ENCODE results near the gene PRND. TPM values are rescaled to one million over a fixed set of nuclear protein-coding genes. Genes with fewer than 3 reads are reported as not detected.

The PRND gene
- total and polyA plus RNA-seq, 2 donors (not counting 3 experiments of a cell fraction or from before 2014, with no cell fraction given), result 0.18 TPM; not detected in 1

DNA sequence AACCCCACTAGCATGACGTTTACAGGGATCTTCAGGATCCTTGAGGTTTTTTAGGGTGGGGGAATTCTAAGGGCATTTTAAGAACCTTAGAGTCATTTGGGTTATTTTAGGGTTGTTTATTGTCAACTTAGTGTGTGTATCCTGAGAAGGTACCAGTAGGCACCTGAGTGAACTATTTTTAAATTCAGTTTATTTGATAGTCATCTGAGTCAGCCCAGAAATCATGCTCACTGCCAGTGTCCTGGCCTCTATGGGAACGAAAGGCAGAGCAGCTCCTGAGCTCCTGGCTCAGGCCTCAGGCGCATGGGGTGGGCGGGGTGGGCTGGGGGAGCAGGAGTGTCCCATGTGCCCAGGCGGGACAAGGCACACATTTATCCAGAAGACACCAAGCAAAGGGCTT, 52.0 kb downstream of the PRND start:
- DNase-seq (ENCODE audit: low read depth, low spot score), result no peak
- H3K27ac ChIP-seq (ENCODE audit: insufficient read depth, low read depth, low read length), result no peak overlapping the region

DNA sequence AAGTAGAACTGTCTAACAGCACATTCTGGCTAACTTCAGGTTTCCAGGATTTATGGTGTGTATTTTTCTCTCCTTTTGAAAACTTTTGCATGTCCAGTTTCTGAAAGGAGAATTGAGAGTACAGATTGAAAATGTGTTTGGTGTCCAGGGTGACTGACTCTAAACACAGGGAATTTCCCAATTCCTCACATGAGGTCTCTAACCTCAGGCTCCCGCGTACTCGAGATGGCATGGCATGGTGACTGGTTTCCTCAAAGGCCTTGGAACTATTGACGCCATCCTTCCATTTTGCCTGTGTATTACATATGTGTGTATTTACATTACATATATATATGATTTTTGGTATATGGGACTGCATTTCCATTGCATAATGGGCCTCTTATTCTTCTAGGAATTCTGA, 52.5 kb downstream of the PRND start:
- H3K9me3 ChIP-seq (replicated peaks; ENCODE audit: control insufficient read depth, insufficient read depth, low read length), result no peaks in the 10 kb centered on the region
- no peaks in the 10 kb centered on the region for H4K20me1 ChIP-seq (replicated peaks; ENCODE audit: control insufficient read depth, extremely low read depth, insufficient read depth, low read length)
- dilution Hi-C loops (cut with MboI; ENCODE audit: extremely low pct_ligation_motif_present, low sequenced_read_pairs), result no loop called here
- intact Hi-C loops (cut with micrococcal nuclease), result no loop called here
- ChIA-PET POLR2A (no interaction called here), CTCF (no interaction called here)
- DNase-seq (ENCODE audit: low read depth, low spot score) (no peak), FAIRE-seq (no peak)
- TF ChIP-seq, protein P1, sequence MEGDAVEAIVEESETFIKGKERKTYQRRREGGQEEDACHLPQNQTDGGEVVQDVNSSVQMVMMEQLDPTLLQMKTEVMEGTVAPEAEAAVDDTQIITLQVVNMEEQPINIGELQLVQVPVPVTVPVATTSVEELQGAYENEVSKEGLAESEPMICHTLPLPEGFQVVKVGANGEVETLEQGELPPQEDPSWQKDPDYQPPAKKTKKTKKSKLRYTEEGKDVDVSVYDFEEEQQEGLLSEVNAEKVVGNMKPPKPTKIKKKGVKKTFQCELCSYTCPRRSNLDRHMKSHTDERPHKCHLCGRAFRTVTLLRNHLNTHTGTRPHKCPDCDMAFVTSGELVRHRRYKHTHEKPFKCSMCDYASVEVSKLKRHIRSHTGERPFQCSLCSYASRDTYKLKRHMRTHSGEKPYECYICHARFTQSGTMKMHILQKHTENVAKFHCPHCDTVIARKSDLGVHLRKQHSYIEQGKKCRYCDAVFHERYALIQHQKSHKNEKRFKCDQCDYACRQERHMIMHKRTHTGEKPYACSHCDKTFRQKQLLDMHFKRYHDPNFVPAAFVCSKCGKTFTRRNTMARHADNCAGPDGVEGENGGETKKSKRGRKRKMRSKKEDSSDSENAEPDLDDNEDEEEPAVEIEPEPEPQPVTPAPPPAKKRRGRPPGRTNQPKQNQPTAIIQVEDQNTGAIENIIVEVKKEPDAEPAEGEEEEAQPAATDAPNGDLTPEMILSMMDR (IDR thresholded peaks at IDR 0.05; ENCODE audit: extremely low read depth in 1 of 2, insufficient read depth in 1 of 2, low read depth in 1 of 2, low read length in 2 of 2), result no peak
- TF ChIP-seq JUN (IDR thresholded peaks at IDR 0.05; ENCODE audit: borderline replicate concordance, insufficient read depth, insufficient read length, low read depth) (no peak), GATA2 (IDR thresholded peaks at IDR 0.05; ENCODE audit: insufficient read depth, insufficient read length, low read depth, low read length) (no peak), EZH2 (IDR thresholded peaks at IDR 0.05; ENCODE audit: borderline replicate concordance, low read depth, low read length, severe bottlenecking) (no peak), POLR2A (IDR thresholded peaks at IDR 0.05; ENCODE audit: low read depth, low read length) (no peak), MYC (IDR thresholded peaks at IDR 0.05; ENCODE audit: low read depth, low read length) (no peak), FOS (IDR thresholded peaks at IDR 0.05; ENCODE audit: borderline replicate concordance, insufficient read depth, low read length) (no peak), POLR2AphosphoS5 (IDR thresholded peaks at IDR 0.05; ENCODE audit: insufficient read depth, low read depth, low read length) (no peak)
- TF ChIP-seq, protein P2, sequence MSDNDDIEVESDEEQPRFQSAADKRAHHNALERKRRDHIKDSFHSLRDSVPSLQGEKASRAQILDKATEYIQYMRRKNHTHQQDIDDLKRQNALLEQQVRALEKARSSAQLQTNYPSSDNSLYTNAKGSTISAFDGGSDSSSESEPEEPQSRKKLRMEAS (IDR thresholded peaks at IDR 0.05; ENCODE audit: insufficient read depth, insufficient read length), result no peak
- no peak overlapping the region for H3K4me2 ChIP-seq (ENCODE audit: insufficient read depth, low read length)
- H3K79me2 ChIP-seq (ENCODE audit: control insufficient read depth, insufficient read depth, low read length), result no peaks in the 10 kb centered on the region
- H3K27me3 ChIP-seq (ENCODE audit: control insufficient read depth in 2 of 2, insufficient read depth in 2 of 2, low read length in 2 of 2), result peaks cover 0 to 9% of the 10 kb centered on the region in 2 experiments
- H3K9ac ChIP-seq (replicated peaks; ENCODE audit: extremely low read depth, insufficient read depth, low read length), result no peak overlapping the region
- no peaks in the 10 kb centered on the region for H3K9me1 ChIP-seq (replicated peaks; ENCODE audit: control insufficient read depth, extremely low read depth, insufficient read depth, low read length)
- no peaks in the 10 kb centered on the region for H3K36me3 ChIP-seq (ENCODE audit: control insufficient read depth in 2 of 2, extremely low read depth in 1 of 2, insufficient read depth in 2 of 2, low read length in 2 of 2)
- H3K27ac ChIP-seq (ENCODE audit: insufficient read depth, low read depth, low read length), result no peak overlapping the region
- H2AFZ ChIP-seq (ENCODE audit: low read depth, low read length), result no peak overlapping the region
- no peaks in the 10 kb centered on the region for H3K4me1 ChIP-seq (ENCODE audit: control insufficient read depth, extremely low read depth, insufficient read depth, low read length)
- H3K4me3 ChIP-seq (replicated peaks in 1 of 3; ENCODE audit: insufficient read depth in 1 of 3, low read depth in 1 of 3, low read length in 3 of 3), result no peak overlapping the region
- no TSS peak for BruUV-seq (replicated peaks)

More for the DNA sequence above, 52.0 kb downstream of the PRND start:
- no peaks in the 10 kb centered on the region for H3K36me3 ChIP-seq (ENCODE audit: control insufficient read depth in 2 of 2, extremely low read depth in 1 of 2, insufficient read depth in 2 of 2, low read length in 2 of 2)
- H3K4me1 ChIP-seq (ENCODE audit: control insufficient read depth, extremely low read depth, insufficient read depth, low read length), result no peaks in the 10 kb centered on the region
- no peaks in the 10 kb centered on the region for H3K79me2 ChIP-seq (ENCODE audit: control insufficient read depth, insufficient read depth, low read length)
- POLR2A ChIA-PET, result no interaction called here
- intact Hi-C loops (cut with micrococcal nuclease), result no loop called here
- dilution Hi-C loops (cut with MboI; ENCODE audit: extremely low pct_ligation_motif_present, low sequenced_read_pairs), result no loop called here
- no peak overlapping the region for H2AFZ ChIP-seq (ENCODE audit: low read depth, low read length)
- no peaks in the 10 kb centered on the region for H4K20me1 ChIP-seq (replicated peaks; ENCODE audit: control insufficient read depth, extremely low read depth, insufficient read depth, low read length)
- H3K9me1 ChIP-seq (replicated peaks; ENCODE audit: control insufficient read depth, extremely low read depth, insufficient read depth, low read length), result no peaks in the 10 kb centered on the region
- TF ChIP-seq POLR2A (IDR thresholded peaks at IDR 0.05; ENCODE audit: low read depth, low read length), result no peak
- TF ChIP-seq, protein P2 (IDR thresholded peaks at IDR 0.05; ENCODE audit: insufficient read depth, insufficient read length), result no peak
- TF ChIP-seq EZH2 (IDR thresholded peaks at IDR 0.05; ENCODE audit: borderline replicate concordance, low read depth, low read length, severe bottlenecking), result no peak
- no peak for TF ChIP-seq POLR2AphosphoS5 (IDR thresholded peaks at IDR 0.05; ENCODE audit: insufficient read depth, low read depth, low read length)
- TF ChIP-seq JUN (IDR thresholded peaks at IDR 0.05; ENCODE audit: borderline replicate concordance, insufficient read depth, insufficient read length, low read depth), result no peak
- H3K9me3 ChIP-seq (replicated peaks; ENCODE audit: control insufficient read depth, insufficient read depth, low read length), result no peaks in the 10 kb centered on the region
- CTCF ChIA-PET, result no interaction called here
- H3K4me3 ChIP-seq (replicated peaks in 1 of 3; ENCODE audit: insufficient read depth in 1 of 3, low read depth in 1 of 3, low read length in 3 of 3), result no peak overlapping the region
- no peak overlapping the region for H3K4me2 ChIP-seq (ENCODE audit: insufficient read depth, low read length)
- no peak overlapping the region for H3K9ac ChIP-seq (replicated peaks; ENCODE audit: extremely low read depth, insufficient read depth, low read length)
- no TSS peak for BruUV-seq (replicated peaks)
- FAIRE-seq, result no peak
- peaks cover 0 to 9% of the 10 kb centered on the region in 2 experiments for H3K27me3 ChIP-seq (ENCODE audit: control insufficient read depth in 2 of 2, insufficient read depth in 2 of 2, low read length in 2 of 2)

Measured in endothelial cell of umbilical vein (primary cell).